HG02678 (cell line): ENCODE measurements around the gene APLN.

Experiments used
- ATAC-seq: cut with Tn5 transposase; IDR thresholded peaks from one replicate; pipeline ENCODE4 v1.9.1; 2021; ENCODE audit warnings: mild to moderate bottlenecking, moderate library complexity; ENCODE audit not compliant: unreplicated experiment

The APLN gene

DNA sequence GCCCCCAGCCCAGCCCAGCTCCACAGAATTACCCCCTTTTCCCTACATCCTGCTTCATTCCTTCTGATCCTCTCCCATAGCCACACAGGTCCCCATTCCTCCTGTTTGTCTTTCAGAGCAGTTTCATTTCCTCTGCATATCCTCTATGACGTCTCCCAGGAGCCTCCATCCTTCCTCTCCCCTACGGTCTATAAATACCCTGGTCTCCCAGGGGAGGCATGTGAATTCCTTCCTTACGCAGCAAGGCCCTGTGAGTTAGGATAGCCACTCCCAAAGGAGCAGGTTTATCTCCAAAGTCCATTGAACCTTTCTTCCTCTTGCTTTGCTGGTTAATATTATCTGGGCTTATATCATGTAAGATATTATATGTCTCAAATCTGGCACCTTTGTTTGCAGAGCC is 8.4 kb upstream of the APLN start:
- ATAC-seq = no peak

DNA sequence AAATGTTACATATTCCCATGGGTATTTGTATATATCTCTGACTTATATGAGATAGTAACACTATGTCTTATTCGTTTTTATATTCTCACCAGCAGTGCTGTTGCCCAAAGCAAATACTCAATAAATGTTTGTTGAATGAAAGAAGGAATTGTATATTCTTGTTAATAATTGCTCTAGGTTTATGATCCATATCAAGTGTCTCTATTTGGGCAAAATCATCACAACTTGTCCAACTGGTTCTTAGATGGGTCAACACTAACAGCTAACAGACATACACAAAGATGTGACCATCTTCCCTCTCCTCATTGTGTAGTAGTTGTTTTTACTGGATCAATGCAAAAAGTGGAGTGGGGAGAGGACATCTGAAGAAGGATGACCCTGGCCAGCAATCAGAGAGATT is 6.6 kb upstream of the APLN start:
- ATAC-seq = no peak

DNA sequence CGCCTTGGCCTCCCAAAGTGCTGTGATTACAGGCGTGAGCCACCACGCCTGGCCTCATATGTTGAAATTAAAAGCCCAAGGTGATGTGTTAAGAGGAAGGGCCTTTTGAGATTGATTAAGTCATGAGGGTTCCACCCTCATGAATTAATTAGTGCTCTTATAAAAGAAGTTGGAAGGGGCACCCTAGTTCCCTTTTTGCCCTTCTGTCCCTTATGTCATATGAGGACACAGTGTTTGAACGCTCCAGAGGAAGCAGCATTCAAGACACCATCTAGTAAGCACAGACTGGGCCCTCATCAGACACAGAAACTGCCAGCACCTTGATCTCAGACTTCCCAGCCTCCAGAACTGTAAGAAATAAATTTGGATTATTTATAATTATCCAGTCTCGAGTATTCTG is 5.1 kb upstream of the APLN start:
- no peak for ATAC-seq

DNA sequence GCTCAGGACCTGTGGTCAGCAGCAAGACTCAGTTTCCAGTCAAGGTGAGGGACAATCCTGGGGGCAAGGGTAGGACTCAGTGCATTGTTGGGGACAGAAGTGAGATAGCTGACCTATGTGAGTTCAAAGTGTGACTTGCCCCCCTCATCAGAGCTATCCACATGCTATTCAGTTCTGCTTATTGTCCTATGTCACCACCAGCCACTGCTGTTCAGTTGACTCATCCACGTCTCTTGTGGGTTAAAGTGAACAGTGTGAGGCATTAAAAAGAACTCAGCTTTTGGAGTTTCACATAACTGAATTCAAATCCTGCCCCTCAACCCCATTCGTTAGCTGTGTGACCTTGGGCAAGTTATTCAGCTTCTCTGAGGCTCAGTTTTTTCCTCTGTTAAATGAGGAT is 4.4 kb upstream of the APLN start:
- ATAC-seq = no peak

DNA sequence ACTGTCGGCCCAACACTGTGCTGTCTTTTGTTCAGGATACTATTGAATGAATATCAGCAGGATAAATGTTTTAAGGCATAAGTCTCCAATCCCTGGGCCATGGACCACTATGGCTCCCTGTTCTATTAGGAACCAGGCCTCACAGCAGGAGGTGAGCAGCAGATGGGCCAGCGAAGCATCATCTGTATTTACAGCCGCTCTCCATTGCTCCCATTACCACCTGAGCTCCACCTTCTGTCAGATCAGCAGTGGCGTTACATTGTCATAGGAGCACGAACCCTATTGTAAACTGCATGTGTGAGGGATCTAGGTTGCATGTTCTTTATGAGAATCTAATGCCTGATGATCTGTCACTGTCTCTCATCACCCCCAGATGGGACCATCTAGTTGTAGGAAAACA is 3.7 kb upstream of the APLN start:
- no peak for ATAC-seq

DNA sequence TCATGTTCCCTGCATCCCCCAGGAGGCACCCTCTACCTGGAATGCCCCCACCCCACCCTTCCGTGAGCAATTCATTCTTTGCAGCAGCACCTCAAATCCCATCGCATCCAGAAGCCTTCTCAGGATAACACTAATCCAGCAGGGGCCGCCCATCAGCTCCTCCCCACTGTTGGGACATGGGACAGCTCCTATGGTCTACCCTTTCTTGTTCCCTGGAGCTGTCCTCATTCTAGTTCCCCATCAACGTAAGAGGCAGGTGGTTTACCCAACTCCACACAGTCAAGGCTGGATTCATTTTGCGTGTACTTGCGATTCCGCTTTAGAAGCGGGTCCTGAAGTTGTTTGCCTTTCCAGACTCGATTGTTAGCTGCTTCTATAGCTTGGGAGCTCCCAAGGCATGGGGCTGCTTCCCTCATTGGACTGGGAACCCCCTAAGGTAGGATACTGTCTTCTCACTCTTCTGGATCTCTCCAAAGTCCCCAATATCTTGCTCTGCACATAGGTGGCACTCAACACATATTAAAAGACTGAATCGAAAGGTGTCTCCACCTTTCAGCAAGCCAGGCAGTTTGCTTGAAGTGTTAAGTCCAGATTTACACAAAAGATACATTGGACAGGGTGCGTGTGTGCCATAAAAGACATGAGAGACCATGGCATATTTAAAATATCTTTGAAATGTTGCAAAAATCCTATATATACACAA is 942 bp upstream of the APLN start:
- ATAC-seq = no peak

DNA sequence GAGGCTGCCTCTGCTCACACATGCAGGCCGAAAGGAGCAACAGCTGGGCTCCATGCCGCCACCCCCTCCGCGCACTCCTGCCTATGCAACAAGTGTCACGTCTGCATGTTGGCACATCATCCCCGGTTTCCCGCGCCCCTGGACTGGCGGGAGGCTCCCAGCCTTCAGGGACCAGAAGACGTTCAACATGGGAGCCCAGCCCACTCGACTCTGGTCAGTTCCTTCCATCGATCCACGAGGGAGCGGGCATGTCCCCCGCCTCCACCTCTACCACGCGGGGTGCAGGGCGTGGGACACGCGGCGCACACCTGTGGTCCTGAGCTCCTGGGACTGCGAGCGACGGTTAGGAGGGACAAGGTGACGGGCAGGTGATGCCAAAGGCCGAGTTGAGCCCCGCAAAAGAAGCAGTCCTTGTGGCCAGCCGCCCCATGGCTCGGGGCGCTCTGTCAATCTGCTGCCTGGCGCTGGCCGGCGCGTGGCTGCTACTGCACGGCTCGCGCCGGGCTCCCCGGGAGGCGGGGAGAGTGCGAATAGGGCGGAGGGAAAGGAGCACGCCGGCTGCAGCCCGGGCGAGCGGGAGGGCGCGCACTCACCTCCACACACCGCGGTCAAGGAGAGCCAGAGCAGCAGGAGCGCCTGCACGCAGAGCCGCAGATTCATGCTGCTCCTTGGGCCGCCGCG is 645 bp downstream of the APLN start:
- peak; percentile 53 for ATAC-seq

DNA sequence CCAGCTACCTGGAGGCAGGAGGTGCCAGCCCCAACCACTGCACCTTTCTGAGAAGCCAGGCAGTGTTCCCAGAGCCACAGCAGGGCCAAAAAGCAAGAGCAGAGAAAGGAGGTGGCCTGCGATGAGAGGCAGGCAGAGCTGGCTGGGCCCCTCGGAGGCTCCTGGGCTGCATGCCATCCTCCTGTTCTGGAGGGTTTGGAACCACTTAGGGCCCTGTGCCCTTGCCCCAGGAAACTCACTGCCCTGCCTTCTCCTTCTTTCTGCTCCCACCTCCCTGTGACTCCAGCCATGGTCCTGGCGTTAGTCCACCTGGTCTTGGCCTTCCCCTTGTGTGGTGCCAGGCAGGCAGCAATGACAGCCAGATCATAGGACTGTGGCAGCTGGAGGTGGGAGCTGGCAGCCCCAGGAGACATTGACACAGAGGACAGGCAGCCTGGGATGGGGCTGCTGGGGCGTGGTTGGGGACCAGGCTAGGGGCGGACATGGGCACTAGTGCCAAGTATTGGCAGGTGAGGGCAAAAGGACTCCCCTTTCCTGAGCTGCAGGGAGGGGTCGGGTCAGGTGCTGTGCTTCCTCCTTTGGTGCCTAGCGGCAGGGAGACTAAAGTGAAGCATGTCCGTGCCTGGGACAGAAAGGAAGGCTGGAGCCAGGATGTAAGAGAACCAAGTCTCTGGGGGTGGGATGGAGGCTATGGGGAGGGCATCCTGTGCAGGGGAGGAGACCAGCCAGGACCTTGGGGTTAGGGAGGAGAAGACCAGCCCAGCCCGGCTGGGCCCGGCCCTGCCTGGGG is 1.4 kb downstream of the APLN start:
- ATAC-seq = no peak

DNA sequence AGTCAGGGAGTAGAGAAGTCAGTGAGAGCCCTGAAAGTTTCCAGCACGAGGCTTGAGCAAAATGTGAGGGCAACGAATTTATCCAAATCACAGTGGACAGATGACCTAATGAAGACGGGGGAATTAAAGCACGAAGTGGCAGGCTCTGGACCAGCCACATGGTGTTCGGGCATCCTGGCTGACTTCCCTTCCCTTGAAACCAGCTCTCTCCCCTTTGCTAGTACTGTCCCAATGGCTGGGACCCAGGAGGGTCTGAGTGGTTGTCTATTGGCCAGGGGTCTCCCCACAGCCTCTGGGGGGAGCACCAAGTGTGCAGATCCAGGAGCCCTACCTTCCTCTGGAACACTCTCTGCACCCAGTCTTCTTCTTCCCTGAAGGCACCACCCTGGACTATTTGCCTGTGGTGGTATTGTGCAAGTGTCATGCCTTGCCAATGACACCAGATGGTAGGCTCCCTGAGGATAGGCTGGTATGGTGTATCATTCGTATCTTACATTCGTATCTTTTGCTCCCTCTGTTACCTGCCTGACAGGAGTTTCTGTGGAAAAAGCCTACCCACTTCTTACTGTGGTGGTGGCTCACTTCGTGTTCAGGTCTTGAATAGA is 2.1 kb downstream of the APLN start:
- no peak for ATAC-seq

DNA sequence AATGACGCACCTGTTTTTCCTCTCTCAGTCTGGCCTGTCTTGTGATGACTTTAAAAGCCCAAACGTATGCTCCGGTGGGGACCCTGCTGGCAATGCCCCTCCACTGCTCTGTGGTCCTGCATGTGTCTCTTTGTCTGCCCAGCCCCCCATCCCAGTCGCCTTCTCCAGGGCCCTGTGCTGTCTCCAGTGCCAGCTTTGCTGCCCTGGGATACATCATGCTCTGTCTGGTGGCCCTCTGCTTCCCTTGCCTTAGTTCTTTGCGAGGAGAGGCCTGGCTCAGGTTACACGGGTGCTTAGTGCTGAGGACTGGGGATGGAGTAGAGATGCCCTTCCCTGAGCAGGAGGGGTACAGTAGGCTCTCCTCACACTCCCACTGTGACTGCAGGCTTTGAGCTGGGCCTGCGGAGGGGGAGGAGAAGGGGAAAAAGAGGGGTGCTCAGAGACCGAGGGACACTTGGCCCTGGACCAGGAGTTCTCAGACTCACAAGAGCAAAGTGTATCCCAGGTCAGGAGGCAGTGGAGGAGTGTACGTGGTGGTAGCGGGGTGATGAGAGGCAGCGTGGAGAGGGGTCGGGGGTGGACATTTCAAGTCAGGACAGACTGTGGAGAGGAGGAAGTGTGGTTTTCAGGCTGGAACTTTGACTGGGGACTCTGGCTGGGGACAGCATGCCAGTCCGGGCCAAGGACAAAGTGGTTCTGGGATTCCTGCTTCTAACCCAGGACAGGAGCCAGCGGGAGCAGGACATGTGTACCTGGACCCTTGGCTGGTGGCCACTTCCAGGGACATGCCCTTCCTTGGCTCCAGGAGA is 2.8 kb downstream of the APLN start:
- no peak for ATAC-seq

DNA sequence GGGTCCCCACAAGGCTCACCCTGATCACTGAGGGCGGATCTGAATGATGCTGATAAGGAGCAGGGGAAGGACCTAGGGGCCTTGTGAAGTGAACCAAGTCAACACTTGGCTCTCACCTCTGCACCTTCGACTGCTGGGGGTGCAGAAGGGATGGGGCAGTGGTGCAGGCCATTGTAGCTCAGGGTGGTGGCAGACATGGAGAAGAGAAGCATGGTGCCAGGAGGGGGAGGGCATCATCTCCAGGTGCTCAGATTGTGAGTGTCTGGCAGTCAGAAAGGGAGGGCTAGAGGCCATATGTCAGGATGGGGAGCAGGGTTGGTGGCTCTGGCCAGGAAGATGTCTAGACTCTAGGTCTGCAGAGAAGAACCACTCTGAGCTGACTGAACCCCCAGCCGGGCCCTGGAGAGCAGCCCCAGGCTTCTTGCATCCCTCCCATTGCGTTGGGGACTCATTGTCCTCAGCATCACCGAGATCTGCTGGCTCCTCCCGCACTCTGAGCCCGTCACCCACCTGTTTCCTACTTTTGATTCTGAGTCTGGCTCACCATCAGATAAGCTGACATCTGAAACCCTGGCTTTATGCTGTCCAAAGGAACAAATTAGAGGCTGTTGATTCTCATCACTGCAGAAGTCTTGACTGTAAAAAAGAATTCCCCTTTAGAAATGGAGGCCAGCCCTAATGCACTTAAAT is 3.8 kb downstream of the APLN start:
- no peak for ATAC-seq

DNA sequence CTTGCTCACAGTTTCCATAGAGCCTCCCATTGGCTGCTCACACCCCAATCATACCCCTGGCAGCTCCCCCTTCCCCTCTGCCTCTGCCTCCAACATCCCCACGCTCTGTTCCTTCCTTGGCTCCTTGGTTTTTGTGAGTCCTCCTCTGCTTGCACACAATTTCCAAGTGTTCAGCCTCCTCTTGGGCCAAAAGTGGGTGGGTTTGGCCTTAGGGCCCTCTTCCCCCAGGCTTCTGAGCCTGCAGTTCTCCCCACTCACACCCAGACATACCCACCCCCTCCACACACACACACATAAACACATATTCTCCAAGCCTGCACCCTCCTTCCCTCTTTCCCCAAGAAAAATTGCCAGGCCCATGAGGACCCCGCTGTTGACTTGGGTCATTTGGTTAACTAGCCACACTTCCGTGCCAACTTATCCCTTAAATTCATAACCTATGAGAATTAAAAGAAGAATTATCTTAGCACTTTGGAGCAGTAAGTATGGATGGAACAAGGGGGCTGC is 4.5 kb downstream of the APLN start:
- ATAC-seq = no peak

DNA sequence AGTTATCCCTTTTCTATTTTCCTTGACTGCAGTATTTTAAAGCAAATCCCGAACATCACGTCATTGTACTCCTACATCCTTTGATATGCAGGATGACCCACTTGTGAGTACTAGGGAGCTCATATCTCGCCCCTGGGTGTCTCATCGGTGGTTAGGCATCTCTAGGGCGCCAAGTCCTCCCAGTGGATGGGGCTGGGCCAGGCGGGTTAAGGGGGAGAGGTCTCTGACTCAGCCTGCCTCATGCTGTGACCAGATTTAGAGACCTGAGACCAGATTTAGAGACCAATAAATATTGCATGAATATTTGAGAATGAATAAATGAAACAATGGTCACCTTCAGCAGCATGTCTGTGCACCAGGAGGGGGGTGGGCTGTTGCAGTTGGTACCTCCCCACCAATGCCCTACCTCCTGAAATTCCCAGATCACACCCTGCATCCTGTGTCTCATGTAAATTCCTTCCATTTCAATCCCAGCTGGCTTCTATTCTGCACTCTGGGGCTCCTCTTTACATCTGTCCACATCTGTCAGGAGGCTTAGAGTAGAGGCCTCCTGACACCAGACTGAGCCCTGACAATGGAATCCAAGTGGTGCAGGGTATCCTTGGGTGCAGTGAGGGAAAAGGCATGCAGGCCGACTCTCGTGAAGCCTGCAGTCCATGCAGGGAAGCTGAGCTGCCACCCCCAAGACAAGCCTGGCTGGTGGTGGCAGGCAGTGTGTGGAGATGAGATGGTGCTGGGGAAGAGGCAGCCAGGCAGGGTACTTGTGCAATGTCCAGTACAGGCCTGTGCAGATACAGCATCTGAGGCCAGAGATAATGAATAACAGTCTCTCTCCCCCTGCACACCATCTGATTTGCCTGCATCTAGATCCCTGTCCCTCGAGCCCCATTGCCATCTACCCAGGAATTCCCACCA is 5.2 kb downstream of the APLN start:
- ATAC-seq = no peak

DNA sequence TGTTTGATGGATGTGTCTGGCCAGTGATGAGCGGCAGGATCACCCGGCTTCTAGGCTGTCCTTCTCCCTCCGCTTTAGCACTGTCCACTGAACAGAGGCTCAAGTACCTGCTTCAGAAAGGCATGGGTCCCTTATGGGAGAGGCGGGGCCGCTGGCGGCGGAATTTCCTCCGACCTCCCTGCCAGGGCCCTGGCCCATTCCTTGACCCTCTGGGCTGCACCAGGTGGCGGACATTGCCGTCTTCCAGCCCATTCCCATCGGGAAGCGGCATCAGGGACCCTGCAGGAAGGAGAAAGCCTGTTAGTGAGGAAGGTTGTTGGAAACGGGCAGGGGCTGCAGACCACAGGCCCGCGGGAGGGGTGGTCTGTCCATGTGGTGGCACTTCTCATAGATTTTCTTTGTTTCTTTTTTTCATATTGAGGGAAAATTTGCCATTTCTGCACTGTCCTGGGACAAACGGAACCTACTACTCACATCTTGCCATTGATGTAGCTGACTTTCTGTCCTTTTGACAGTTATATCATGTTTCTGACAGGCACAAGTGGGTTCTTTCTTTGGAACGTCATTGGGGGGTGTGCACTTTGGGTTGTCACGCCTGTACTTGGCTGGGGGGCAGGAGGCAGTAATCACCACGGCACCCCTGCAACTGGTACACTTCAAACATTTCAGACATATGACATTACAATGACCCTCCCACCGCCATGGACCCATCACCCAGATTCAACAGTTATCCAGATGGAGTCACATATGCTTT is 6.1 kb downstream of the APLN start:
- ATAC-seq = no peak

DNA sequence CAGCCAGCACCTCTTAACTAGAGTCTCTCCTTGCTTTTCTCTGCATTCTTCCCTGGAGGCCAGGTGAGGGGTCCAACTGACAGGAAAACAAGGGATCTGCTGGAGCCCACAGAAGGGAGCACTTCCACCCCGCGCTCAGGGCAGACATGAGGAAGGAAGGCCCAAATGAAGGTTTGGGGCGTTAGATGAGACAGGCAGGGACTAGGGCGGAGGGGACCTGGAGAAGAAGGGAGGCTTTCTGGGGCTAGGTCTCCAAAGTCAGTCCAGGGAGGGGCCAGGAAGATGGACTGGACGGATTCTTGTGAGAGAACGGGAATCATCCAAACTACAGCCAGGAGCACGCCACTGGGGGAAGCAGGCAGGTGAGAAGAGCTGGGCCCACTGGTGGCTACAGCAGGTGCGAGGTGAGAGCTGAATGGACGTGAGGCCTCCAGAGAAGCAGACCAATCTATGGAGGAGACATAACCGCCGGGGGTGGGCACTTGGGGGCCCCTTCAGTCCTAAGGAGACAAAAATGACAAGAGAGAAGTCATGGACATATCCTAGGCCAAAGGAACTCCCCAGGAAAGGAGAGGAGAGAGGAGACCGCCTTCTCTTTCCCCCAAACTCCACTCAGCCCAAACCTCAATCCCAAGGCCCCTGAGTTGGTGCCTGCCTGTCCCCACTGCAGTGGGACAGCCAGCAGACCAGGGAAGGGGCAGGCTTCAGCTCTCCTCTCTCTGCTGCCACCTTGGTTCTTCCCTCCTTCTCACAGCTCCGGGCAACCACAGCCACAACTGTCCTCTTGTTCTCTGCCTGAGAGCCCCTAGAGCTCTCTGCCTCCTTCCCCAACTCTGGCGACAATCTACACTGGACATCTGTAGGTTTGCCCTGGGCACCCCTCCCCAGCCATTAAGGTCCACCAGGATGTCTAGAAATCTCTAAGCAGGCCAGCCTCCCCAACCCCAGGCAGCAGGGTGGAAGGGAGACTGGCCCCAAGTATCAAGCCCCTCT is 7.0 kb downstream of the APLN start:
- no peak for ATAC-seq

DNA sequence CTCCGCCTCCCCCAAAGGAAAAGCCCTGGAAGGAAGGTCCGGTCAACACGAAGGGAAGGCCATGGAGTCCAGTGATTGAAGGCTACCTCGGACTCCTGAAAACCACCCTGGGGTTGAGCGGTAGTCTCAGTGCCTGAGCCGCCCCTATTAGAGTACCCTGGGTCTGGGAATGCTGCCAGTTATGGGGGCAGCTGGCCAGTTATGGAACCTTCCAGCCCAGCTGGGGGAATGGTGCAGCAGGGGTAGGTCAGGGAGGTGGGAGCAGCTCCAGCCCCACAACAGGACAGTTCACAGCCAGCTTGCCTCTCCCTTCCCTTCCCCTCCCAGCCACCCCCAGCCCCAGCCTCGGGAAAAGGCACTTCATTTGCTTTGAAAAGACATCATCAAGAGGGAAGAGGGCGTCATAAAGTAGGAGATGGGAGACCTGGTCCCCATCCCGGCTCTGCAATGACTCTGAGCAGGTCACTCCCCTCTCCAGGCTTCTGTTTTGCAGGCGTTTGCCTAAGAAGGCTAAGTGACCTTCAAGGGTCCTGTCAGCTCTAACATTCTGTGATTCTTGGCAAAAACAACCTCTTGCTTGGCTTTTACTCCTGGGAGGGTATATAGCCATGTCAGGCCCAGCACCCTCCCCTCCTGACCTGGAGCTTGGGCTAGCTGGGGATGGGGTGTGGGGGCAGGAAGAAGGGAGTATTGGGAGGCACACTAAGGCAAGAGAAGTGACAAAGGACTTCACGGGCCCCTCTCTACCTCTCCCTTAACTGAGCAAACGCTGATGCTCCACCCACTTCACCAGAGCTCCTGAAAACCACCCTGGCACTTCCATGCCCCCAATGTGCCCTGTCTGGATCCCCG is 8.0 kb downstream of the APLN start:
- no peak for ATAC-seq
